GM08714 (cell line): ENCODE results near the gene CHD1.

Experiments
- H3K4me3 ChIP-seq: fragments of 200-500 bp; sonication (Bioruptor generic); 2 replicates; pipeline ENCODE4 v1.5.1; 2014; ENCODE audit warnings: mild to moderate bottlenecking, low read length, inconsistent platforms
- ZNF274 ChIP-seq: IDR thresholded peaks from 2 replicates; pipeline ENCODE4 v1.6.1; 2012; ENCODE audit warnings: mild to moderate bottlenecking, low read depth, low read length

The CHD1 gene

GRCh38 chr5:98827161-98827560 lies 101.6 kb downstream of the CHD1 start:
- no peak for TF ChIP-seq ZNF274
- H3K4me3 ChIP-seq, result no peak overlapping the region

GRCh38 chr5:98825582-98826375 lies 103.0 kb downstream of the CHD1 start:
- TF ChIP-seq ZNF274, result no peak

GRCh38 chr5:98816582-98817222 lies 112.1 kb downstream of the CHD1 start:
- no peak overlapping the region for H3K4me3 ChIP-seq
- TF ChIP-seq ZNF274, result no peak

More at GRCh38 chr5:98825582-98826375, 103.0 kb downstream of the CHD1 start:
- H3K4me3 ChIP-seq, result no peak overlapping the region

- no peak overlapping the region for H3K4me3 ChIP-seq
- TF ChIP-seq ZNF274, result no peak
Measured at GRCh38 chr5:98813755-98814154, 115.1 kb downstream of the CHD1 start.

GRCh38 chr5:98810206-98810605 lies 118.6 kb downstream of the CHD1 start:
- no peak overlapping the region for H3K4me3 ChIP-seq
- no peak for TF ChIP-seq ZNF274

GRCh38 chr5:98807806-98808205 lies 121.0 kb downstream of the CHD1 start:
- TF ChIP-seq ZNF274, result no peak
- H3K4me3 ChIP-seq, result no peak overlapping the region

- TF ChIP-seq ZNF274, result no peak
- no peak overlapping the region for H3K4me3 ChIP-seq
Measured at GRCh38 chr5:98805070-98805469, 123.7 kb downstream of the CHD1 start.

GRCh38 chr5:98804066-98804465 lies 124.7 kb downstream of the CHD1 start:
- no peak for TF ChIP-seq ZNF274

More at GRCh38 chr5:98804066-98804465, 124.7 kb downstream of the CHD1 start:
- no peak overlapping the region for H3K4me3 ChIP-seq
